ENCODE measurements around the gene IL1RL2. TPM values are rescaled to one million over a fixed set of nuclear protein-coding genes. Genes with fewer than 3 reads are reported as not detected.

The IL1RL2 gene
- total RNA-seq, 2 experiments from 2014 or later: 1.5 to 1.7 TPM

- intact Hi-C loops (cut with DNase I, micrococcal nuclease): loop anchor here (1.0 to 5.0 kb wide), 7 partner anchors 55 to 357 kb away; partner anchors contain the start of gene IL1RL2 (in 1 of the 2)
- Mint-ChIP-seq H3K9me3 (ENCODE audit: low read depth) (peaks cover 4% of the 10 kb centered on the region), H3K4me3 (no peak overlapping the region), H3K36me3 (ENCODE audit: low read depth) (peaks cover 5% of the 10 kb centered on the region), H3K27ac (no peak overlapping the region), H3K27me3 (no peaks in the 10 kb centered on the region), H3K4me1 (peaks cover 42% of the 10 kb centered on the region)
- ChIA-PET CTCF (interaction anchor here (0.6 to 5.4 kb wide), 31 partner anchors 9 to 391 kb away, joined by 3 to 71 read pairs (median 9); partner anchors contain the start of gene IL18R1), POLR2A (interaction anchor here (1.4 kb wide), 1 partner anchor 9 kb away, joined by 3 read pairs; no protein-coding TSS in a partner anchor)
- no peak for DNase-seq
- no peak for ATAC-seq
Observed at GRCh38 chr2:102241616-102242305, 54.9 kb downstream of the IL1RL2 start.

GRCh38 chr2:102245266-102246151 is 58.7 kb downstream of the IL1RL2 start:
- no peaks in the 10 kb centered on the region for H3K27me3 Mint-ChIP-seq
- H3K27ac Mint-ChIP-seq: peak overlapping the region; percentile 1
- ChIA-PET CTCF (interaction anchor here (0.6 to 2.3 kb wide), 6 partner anchors 11 to 362 kb away, joined by 3 to 12 read pairs (median 7); no protein-coding TSS in a partner anchor), POLR2A (interaction anchor here (0.6 kb wide), 1 partner anchor 117 kb away, joined by 9 read pairs; no protein-coding TSS in a partner anchor)
- intact Hi-C loops (cut with DNase I, micrococcal nuclease): no loop called here
- DNase-seq (no peak), ATAC-seq (no peak)
- H3K4me3 Mint-ChIP-seq: no peak overlapping the region
- no peaks in the 10 kb centered on the region for H3K36me3 Mint-ChIP-seq (ENCODE audit: low read depth)
- no peaks in the 10 kb centered on the region for H3K9me3 Mint-ChIP-seq (ENCODE audit: low read depth)
- peaks cover 10% of the 10 kb centered on the region for H3K4me1 Mint-ChIP-seq

GRCh38 chr2:102250278-102250821 is 63.5 kb downstream of the IL1RL2 start:
- no peak for ATAC-seq
- H3K4me3 Mint-ChIP-seq: peak overlapping the region; percentile 73
- H3K9me3 Mint-ChIP-seq (ENCODE audit: low read depth): no peaks in the 10 kb centered on the region
- intact Hi-C loops (cut with DNase I, micrococcal nuclease): loop anchor here in 1 of 2 experiments (2.0 to 10.0 kb wide), 3 partner anchors 192 to 516 kb away; no protein-coding TSS in a partner anchor
- no peaks in the 10 kb centered on the region for H3K27me3 Mint-ChIP-seq
- POLR2A ChIA-PET: interaction anchor here (0.9 to 1.0 kb wide), 2 partner anchors 9 to 249 kb away, joined by 3 to 4 read pairs; no protein-coding TSS in a partner anchor
- H3K36me3 Mint-ChIP-seq (ENCODE audit: low read depth): no peaks in the 10 kb centered on the region
- H3K4me1 Mint-ChIP-seq: peaks cover 35% of the 10 kb centered on the region
- no peak overlapping the region for H3K27ac Mint-ChIP-seq
- no peak for DNase-seq
- CTCF ChIA-PET: interaction anchor here (0.6 to 2.6 kb wide), 20 partner anchors 9 to 367 kb away, joined by 3 to 40 read pairs (median 4); partner anchors contain the start of gene IL18R1

GRCh38 chr2:102251042-102251848 is 64.4 kb downstream of the IL1RL2 start:
- ATAC-seq: peak; percentile 68
- peaks cover 38% of the 10 kb centered on the region for H3K4me1 Mint-ChIP-seq
- ChIA-PET CTCF (interaction anchor here (0.5 to 2.6 kb wide), 37 partner anchors 8 to 368 kb away, joined by 3 to 40 read pairs (median 4); partner anchors contain the start of genes IL18R1 and IL18RAP), POLR2A (interaction anchor here (0.9 to 1.0 kb wide), 2 partner anchors 10 to 250 kb away, joined by 3 to 4 read pairs; no protein-coding TSS in a partner anchor)
- H3K27me3 Mint-ChIP-seq: no peaks in the 10 kb centered on the region
- H3K27ac Mint-ChIP-seq: peak overlapping the region; percentile 76
- peak; percentile 85 for DNase-seq
- no peaks in the 10 kb centered on the region for H3K9me3 Mint-ChIP-seq (ENCODE audit: low read depth)
- H3K4me3 Mint-ChIP-seq: peak overlapping the region; percentile 73
- intact Hi-C loops (cut with DNase I, micrococcal nuclease): loop anchor here (1.0 to 10.0 kb wide), 5 partner anchors 104 to 516 kb away; partner anchors contain the start of gene IL18R1 (in 1 of the 2)
- H3K36me3 Mint-ChIP-seq (ENCODE audit: low read depth): no peaks in the 10 kb centered on the region

- peaks cover 43% of the 10 kb centered on the region for H3K4me1 Mint-ChIP-seq
- peak overlapping the region; percentile 73 for H3K4me3 Mint-ChIP-seq
- no peaks in the 10 kb centered on the region for H3K36me3 Mint-ChIP-seq (ENCODE audit: low read depth)
- intact Hi-C loops (cut with DNase I, micrococcal nuclease): loop anchor here (1.0 to 10.0 kb wide), 6 partner anchors 103 to 517 kb away; partner anchors contain the start of gene IL18R1 (in 1 of the 2)
- ATAC-seq (no peak), DNase-seq (no peak)
- H3K9me3 Mint-ChIP-seq (ENCODE audit: low read depth): no peaks in the 10 kb centered on the region
- ChIA-PET POLR2A (no interaction called here), CTCF (interaction anchor here (0.5 to 2.6 kb wide), 28 partner anchors 9 to 368 kb away, joined by 3 to 40 read pairs (median 4); partner anchors contain the start of gene IL18RAP)
- no peaks in the 10 kb centered on the region for H3K27me3 Mint-ChIP-seq
- H3K27ac Mint-ChIP-seq: no peak overlapping the region
Observed at GRCh38 chr2:102251849-102252203, 65.0 kb downstream of the IL1RL2 start.

- no peaks in the 10 kb centered on the region for H3K27me3 Mint-ChIP-seq
- no peaks in the 10 kb centered on the region for H3K9me3 Mint-ChIP-seq (ENCODE audit: low read depth)
- ChIA-PET CTCF (interaction anchor here (0.5 to 2.6 kb wide), 26 partner anchors 9 to 369 kb away, joined by 3 to 40 read pairs (median 4); partner anchors contain the start of gene IL18RAP), POLR2A (no interaction called here)
- DNase-seq (no peak), ATAC-seq (no peak)
- intact Hi-C loops (cut with DNase I, micrococcal nuclease): loop anchor here in 1 of 2 experiments (2.0 to 10.0 kb wide), 3 partner anchors 105 to 517 kb away; no protein-coding TSS in a partner anchor
- H3K4me3 Mint-ChIP-seq: no peak overlapping the region
- H3K36me3 Mint-ChIP-seq (ENCODE audit: low read depth): no peaks in the 10 kb centered on the region
- H3K4me1 Mint-ChIP-seq: peaks cover 48% of the 10 kb centered on the region
- peak overlapping the region; percentile 34 for H3K27ac Mint-ChIP-seq
Observed at GRCh38 chr2:102252236-102252635, 65.4 kb downstream of the IL1RL2 start.

- Mint-ChIP-seq H3K36me3 (ENCODE audit: low read depth) (no peaks in the 10 kb centered on the region), H3K4me1 (peaks cover 58% of the 10 kb centered on the region), H3K27ac (peak overlapping the region; percentile 32), H3K4me3 (no peak overlapping the region), H3K9me3 (ENCODE audit: low read depth) (no peaks in the 10 kb centered on the region), H3K27me3 (no peaks in the 10 kb centered on the region)
- intact Hi-C loops (cut with DNase I, micrococcal nuclease): loop anchor here (1.0 to 10.0 kb wide), 4 partner anchors 104 to 518 kb away; no protein-coding TSS in a partner anchor
- ChIA-PET POLR2A (no interaction called here), CTCF (interaction anchor here (0.6 to 2.3 kb wide), 12 partner anchors 12 to 369 kb away, joined by 3 to 13 read pairs (median 4); no protein-coding TSS in a partner anchor)
- ATAC-seq (peak; percentile 66), DNase-seq (peak; percentile 48)
Observed at GRCh38 chr2:102253140-102253752, 66.4 kb downstream of the IL1RL2 start.

- no peak for ATAC-seq
- DNase-seq: no peak
- Mint-ChIP-seq H3K4me1 (peaks cover 63% of the 10 kb centered on the region), H3K9me3 (ENCODE audit: low read depth) (peaks cover 1% of the 10 kb centered on the region), H3K27me3 (no peaks in the 10 kb centered on the region), H3K27ac (peak overlapping the region; percentile 32), H3K36me3 (ENCODE audit: low read depth) (peaks cover 2% of the 10 kb centered on the region), H3K4me3 (no peak overlapping the region)
- ChIA-PET POLR2A (no interaction called here), CTCF (interaction anchor here (0.6 to 2.3 kb wide), 13 partner anchors 13 to 378 kb away, joined by 3 to 13 read pairs (median 3); no protein-coding TSS in a partner anchor)
- intact Hi-C loops (cut with DNase I, micrococcal nuclease): loop anchor here (1.0 to 10.0 kb wide), 4 partner anchors 103 to 519 kb away; no protein-coding TSS in a partner anchor
Observed at GRCh38 chr2:102253753-102254150, 66.9 kb downstream of the IL1RL2 start.

GRCh38 chr2:102256276-102256675 is 69.5 kb downstream of the IL1RL2 start:
- no peaks in the 10 kb centered on the region for H3K27me3 Mint-ChIP-seq
- peaks cover 66% of the 10 kb centered on the region for H3K4me1 Mint-ChIP-seq
- CTCF ChIA-PET: interaction anchor here (0.7 to 3.0 kb wide), 3 partner anchors 10 to 24 kb away, joined by 3 to 16 read pairs (median 12); no protein-coding TSS in a partner anchor
- ATAC-seq (no peak), DNase-seq (no peak)
- intact Hi-C loops (cut with DNase I, micrococcal nuclease): loop anchor here in 1 of 2 experiments (10.0 kb wide), 1 partner anchor 521 kb away; no protein-coding TSS in a partner anchor
- POLR2A ChIA-PET: no interaction called here
- H3K27ac Mint-ChIP-seq: no peak overlapping the region
- peaks cover 1% of the 10 kb centered on the region for H3K9me3 Mint-ChIP-seq (ENCODE audit: low read depth)
- H3K36me3 Mint-ChIP-seq (ENCODE audit: low read depth): peaks cover 8% of the 10 kb centered on the region
- no peak overlapping the region for H3K4me3 Mint-ChIP-seq
